ENCODE data around the gene APBA3.

APBA3 gene

DNA sequence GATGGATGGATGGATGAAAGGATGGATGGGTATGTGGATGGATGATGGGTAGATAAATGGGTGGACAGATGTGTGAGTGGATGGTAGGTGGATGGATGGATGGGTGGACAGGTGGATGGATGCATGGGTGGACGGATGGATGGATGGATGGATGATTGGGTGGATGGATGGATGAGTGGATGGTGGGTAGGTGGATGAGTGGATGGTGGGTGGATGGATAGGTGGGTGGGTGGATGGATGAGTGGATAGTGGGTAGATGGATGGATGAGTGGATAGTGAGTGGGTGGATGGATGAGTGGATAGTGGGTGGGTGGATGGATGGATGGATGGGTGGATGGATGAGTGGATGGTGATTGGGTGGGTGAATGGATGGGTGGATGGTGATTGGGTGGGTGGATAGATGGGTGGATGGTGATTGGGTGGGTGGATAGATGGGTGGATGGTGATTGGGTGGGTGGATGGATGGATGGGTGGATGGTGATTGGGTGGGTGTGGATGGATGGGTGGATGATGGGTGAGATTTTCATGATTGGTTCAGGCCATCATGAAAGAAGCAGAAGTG, 15.1 kb upstream of the APBA3 start:
- Histone ChIP-seq H3K79me1 (ENCODE audit: low read length) (no peaks in the 10 kb centered on the region), H3K79me2 (ENCODE audit: control insufficient read depth, insufficient read depth, low read length) (no peaks in the 10 kb centered on the region), H2BK120ac (ENCODE audit: low read depth, low read length) (no peak overlapping the region), H3K36me3 (ENCODE audit: control insufficient read depth, insufficient read depth, low read length) (no peaks in the 10 kb centered on the region), H3K27me3 (ENCODE audit: insufficient read depth, low read length, poor library complexity) (no peaks in the 10 kb centered on the region), H4K5ac (ENCODE audit: low read length) (no peak overlapping the region), H4K8ac (ENCODE audit: low read depth, low read length) (no peak overlapping the region), H3K4ac (ENCODE audit: low read depth, low read length) (no peak overlapping the region), H3K18ac (ENCODE audit: low read length) (no peak overlapping the region), H3K27ac (ENCODE audit: low read depth, low read length) (no peak overlapping the region), H3K4me3 (ENCODE audit: low read length) (no peak overlapping the region), H3K56ac (ENCODE audit: low read length) (no peak overlapping the region), H3K4me1 (ENCODE audit: control insufficient read depth, low read depth, low read length) (no peaks in the 10 kb centered on the region), H2BK5ac (ENCODE audit: low read length) (no peak overlapping the region), H3K23ac (ENCODE audit: low read length) (no peak overlapping the region), H3K9ac (ENCODE audit: low read length) (no peak overlapping the region), H2AK5ac (ENCODE audit: low read length) (no peak overlapping the region), H3K4me2 (ENCODE audit: low read length) (no peak overlapping the region), H2BK15ac (replicated peaks; ENCODE audit: low read depth) (no peak overlapping the region)
- no peak for DNase-seq
- no CpG with 5 or more reads among the region's 1 CpG for WGBS (ENCODE audit: extremely low coverage, insufficient coverage, low lambda C conversion rate)

DNA sequence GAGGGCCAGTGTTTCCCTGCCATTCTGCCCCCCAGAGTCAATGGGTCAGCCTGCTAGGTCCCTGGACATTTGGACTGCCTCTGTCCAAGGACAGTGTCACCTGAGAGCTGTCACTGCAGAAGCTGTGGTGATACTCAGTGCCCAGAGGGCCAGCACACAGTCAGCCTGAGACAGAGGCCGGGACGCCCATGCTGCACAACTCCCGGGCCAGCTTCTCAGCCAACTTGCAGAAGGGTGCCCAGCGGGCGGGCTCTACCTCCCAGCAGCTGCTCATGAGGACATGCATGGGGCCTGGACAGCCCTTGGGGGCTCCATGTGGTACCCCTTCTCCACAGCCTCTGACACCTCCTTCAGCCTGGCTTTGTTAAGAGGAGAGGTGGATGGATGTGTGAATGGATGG, 14.3 kb upstream of the APBA3 start:
- no peak overlapping the region for H2BK15ac ChIP-seq (replicated peaks; ENCODE audit: low read depth)

DNA sequence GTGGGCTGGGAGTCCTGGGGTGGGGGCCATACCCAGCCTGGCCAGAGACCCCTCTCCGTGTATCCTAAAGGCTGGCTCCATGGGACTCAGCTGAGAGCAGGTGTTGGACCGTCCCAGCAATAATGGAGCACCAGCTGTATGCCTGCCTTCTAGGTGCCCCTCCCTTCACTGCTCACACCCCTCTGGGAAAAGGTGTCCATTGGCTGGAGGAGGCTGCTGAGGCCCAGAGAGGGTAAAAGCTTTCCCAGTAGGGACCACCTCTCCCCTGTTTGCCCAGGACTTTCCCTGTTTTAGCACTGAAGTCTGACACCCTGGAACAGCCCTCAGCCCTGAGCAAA, 13.9 kb upstream of the APBA3 start:
- no peak overlapping the region for H4K5ac ChIP-seq (ENCODE audit: low read length)
- H3K9ac ChIP-seq (ENCODE audit: low read length), result no peak overlapping the region
- H3K4me1 ChIP-seq (ENCODE audit: control insufficient read depth, low read depth, low read length), result no peaks in the 10 kb centered on the region
- no peak overlapping the region for H3K27ac ChIP-seq (ENCODE audit: low read depth, low read length)
- H3K36me3 ChIP-seq (ENCODE audit: control insufficient read depth, insufficient read depth, low read length), result no peaks in the 10 kb centered on the region
- H3K79me1 ChIP-seq (ENCODE audit: low read length), result no peaks in the 10 kb centered on the region
- H2AK5ac ChIP-seq (ENCODE audit: low read length), result no peak overlapping the region
- H3K56ac ChIP-seq (ENCODE audit: low read length), result no peak overlapping the region
- no CpG with 5 or more reads among the region's 2 CpGs for WGBS (ENCODE audit: extremely low coverage, insufficient coverage, low lambda C conversion rate)
- no peak overlapping the region for H3K4me3 ChIP-seq (ENCODE audit: low read length)
- no peak overlapping the region for H3K18ac ChIP-seq (ENCODE audit: low read length)
- no peak overlapping the region for H2BK120ac ChIP-seq (ENCODE audit: low read depth, low read length)
- H2BK15ac ChIP-seq (replicated peaks; ENCODE audit: low read depth), result no peak overlapping the region
- no peaks in the 10 kb centered on the region for H3K27me3 ChIP-seq (ENCODE audit: insufficient read depth, low read length, poor library complexity)
- no peak overlapping the region for H4K8ac ChIP-seq (ENCODE audit: low read depth, low read length)
- no peak overlapping the region for H3K4ac ChIP-seq (ENCODE audit: low read depth, low read length)
- no peak overlapping the region for H3K23ac ChIP-seq (ENCODE audit: low read length)
- no peak overlapping the region for H2BK5ac ChIP-seq (ENCODE audit: low read length)
- H3K4me2 ChIP-seq (ENCODE audit: low read length), result no peak overlapping the region
- DNase-seq, result no peak
- H3K79me2 ChIP-seq (ENCODE audit: control insufficient read depth, insufficient read depth, low read length), result no peaks in the 10 kb centered on the region

More for the DNA sequence above, 14.3 kb upstream of the APBA3 start:
- Histone ChIP-seq H3K27ac (ENCODE audit: low read depth, low read length) (no peak overlapping the region), H2AK5ac (ENCODE audit: low read length) (no peak overlapping the region), H4K8ac (ENCODE audit: low read depth, low read length) (no peak overlapping the region), H3K4me1 (ENCODE audit: control insufficient read depth, low read depth, low read length) (no peaks in the 10 kb centered on the region), H3K9ac (ENCODE audit: low read length) (no peak overlapping the region), H3K27me3 (ENCODE audit: insufficient read depth, low read length, poor library complexity) (no peaks in the 10 kb centered on the region), H3K36me3 (ENCODE audit: control insufficient read depth, insufficient read depth, low read length) (no peaks in the 10 kb centered on the region), H2BK120ac (ENCODE audit: low read depth, low read length) (no peak overlapping the region), H4K5ac (ENCODE audit: low read length) (no peak overlapping the region), H3K4ac (ENCODE audit: low read depth, low read length) (no peak overlapping the region), H3K18ac (ENCODE audit: low read length) (no peak overlapping the region), H3K23ac (ENCODE audit: low read length) (no peak overlapping the region), H3K79me1 (ENCODE audit: low read length) (no peaks in the 10 kb centered on the region), H3K4me2 (ENCODE audit: low read length) (no peak overlapping the region), H3K79me2 (ENCODE audit: control insufficient read depth, insufficient read depth, low read length) (no peaks in the 10 kb centered on the region), H3K4me3 (ENCODE audit: low read length) (no peak overlapping the region), H3K56ac (ENCODE audit: low read length) (no peak overlapping the region), H2BK5ac (ENCODE audit: low read length) (no peak overlapping the region)
- no CpG with 5 or more reads among the region's 5 CpGs for WGBS (ENCODE audit: extremely low coverage, insufficient coverage, low lambda C conversion rate)
- no peak for DNase-seq

DNA sequence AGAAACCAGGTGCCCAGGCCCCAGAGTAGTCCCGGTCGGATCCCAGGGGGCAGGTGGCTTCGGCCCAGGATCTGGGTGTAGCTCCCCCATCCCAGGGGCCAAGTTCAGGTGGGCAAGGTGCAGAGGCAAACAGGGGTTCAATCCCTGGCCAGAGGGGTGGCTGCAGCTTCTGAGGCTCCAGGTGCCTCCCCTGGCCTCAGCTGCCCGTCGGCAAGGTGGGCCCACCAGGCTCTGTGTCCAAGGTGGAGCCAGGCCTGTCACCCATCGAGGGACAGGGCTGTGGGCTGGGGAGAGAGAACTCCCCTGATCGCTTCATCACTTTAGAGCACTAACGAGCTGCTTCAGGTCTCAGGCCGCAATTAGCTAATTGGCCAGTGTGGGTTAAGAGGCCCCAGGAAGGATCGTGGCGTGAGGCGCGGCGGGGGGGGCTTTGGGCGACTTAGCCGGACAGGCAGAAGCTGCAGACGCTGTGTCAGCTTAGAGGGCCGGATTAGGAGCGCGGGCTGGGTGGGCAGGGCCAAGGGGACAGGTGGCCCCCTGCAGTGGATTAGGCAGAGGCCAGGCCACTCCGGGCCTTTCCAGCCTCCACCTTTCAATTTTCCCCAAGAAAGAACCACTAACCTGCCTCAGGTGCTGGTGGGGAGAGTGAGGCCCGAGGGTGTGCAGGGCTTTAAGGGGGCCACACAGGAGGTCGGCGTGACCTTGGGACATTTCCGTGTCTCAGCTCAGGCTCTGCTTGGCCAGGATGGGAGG, 13.3 kb upstream of the APBA3 start:
- Histone ChIP-seq H3K27me3 (ENCODE audit: insufficient read depth, low read length, poor library complexity) (no peaks in the 10 kb centered on the region), H3K18ac (ENCODE audit: low read length) (no peak overlapping the region), H3K9ac (ENCODE audit: low read length) (no peak overlapping the region), H4K8ac (ENCODE audit: low read depth, low read length) (no peak overlapping the region), H2AK5ac (ENCODE audit: low read length) (no peak overlapping the region), H3K4me2 (ENCODE audit: low read length) (no peak overlapping the region), H2BK120ac (ENCODE audit: low read depth, low read length) (no peak overlapping the region), H2BK15ac (replicated peaks; ENCODE audit: low read depth) (no peak overlapping the region), H4K5ac (ENCODE audit: low read length) (no peak overlapping the region), H3K36me3 (ENCODE audit: control insufficient read depth, insufficient read depth, low read length) (no peaks in the 10 kb centered on the region), H3K79me1 (ENCODE audit: low read length) (no peaks in the 10 kb centered on the region), H3K4ac (ENCODE audit: low read depth, low read length) (no peak overlapping the region), H3K23ac (ENCODE audit: low read length) (no peak overlapping the region), H3K4me1 (ENCODE audit: control insufficient read depth, low read depth, low read length) (no peaks in the 10 kb centered on the region), H3K79me2 (ENCODE audit: control insufficient read depth, insufficient read depth, low read length) (no peaks in the 10 kb centered on the region), H3K56ac (ENCODE audit: low read length) (no peak overlapping the region), H3K27ac (ENCODE audit: low read depth, low read length) (no peak overlapping the region), H3K4me3 (ENCODE audit: low read length) (no peak overlapping the region), H2BK5ac (ENCODE audit: low read length) (no peak overlapping the region)
- no CpG with 5 or more reads among the region's 25 CpGs for WGBS (ENCODE audit: extremely low coverage, insufficient coverage, low lambda C conversion rate)
- no peak for DNase-seq

DNA sequence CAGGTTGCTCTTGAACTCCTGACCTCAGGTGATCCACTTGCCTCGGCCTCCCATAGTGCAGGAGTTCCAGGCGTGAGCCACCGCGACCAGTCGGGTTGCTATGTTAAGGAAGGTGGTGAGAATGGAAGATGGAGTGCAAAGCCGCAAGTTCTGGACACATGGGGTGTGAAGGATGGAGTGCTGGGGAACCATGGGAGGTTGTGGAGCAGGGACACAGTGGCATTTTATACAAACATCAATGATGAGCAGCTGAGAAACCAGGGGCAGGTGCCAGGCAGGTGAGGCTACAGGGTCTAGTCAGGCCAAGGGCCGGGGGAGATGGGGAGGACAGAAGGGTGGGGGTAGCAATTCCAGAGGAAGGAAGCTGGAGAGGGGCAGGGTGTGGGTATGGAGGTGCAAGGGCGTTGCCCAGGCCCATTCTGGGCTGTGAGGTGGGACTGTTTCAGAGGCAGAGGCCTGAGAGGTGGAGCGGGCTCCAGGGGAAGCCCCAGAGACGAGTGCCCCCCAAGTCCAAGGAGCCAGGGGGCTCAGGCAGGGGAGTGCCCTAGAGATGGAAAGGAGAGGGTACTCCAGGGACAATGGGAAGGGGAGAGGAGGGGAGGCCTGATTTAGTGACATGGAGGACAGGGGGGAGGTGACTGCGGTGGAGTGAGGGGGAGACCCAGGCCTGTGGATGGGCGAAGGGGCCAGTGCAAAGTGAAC, 12.5 kb upstream of the APBA3 start:
- no peaks in the 10 kb centered on the region for H3K79me1 ChIP-seq (ENCODE audit: low read length)
- no peak overlapping the region for H3K4me2 ChIP-seq (ENCODE audit: low read length)
- no peaks in the 10 kb centered on the region for H3K27me3 ChIP-seq (ENCODE audit: insufficient read depth, low read length, poor library complexity)
- H4K8ac ChIP-seq (ENCODE audit: low read depth, low read length), result no peak overlapping the region
- H2AK5ac ChIP-seq (ENCODE audit: low read length), result no peak overlapping the region
- no peaks in the 10 kb centered on the region for H3K4me1 ChIP-seq (ENCODE audit: control insufficient read depth, low read depth, low read length)
- DNase-seq, result no peak
- no peak overlapping the region for H3K4ac ChIP-seq (ENCODE audit: low read depth, low read length)
- H2BK15ac ChIP-seq (replicated peaks; ENCODE audit: low read depth), result no peak overlapping the region
- no peaks in the 10 kb centered on the region for H3K79me2 ChIP-seq (ENCODE audit: control insufficient read depth, insufficient read depth, low read length)
- WGBS (ENCODE audit: extremely low coverage, insufficient coverage, low lambda C conversion rate), result no CpG with 5 or more reads among the region's 12 CpGs
- no peak overlapping the region for H3K27ac ChIP-seq (ENCODE audit: low read depth, low read length)
- no peak overlapping the region for H3K9ac ChIP-seq (ENCODE audit: low read length)
- no peak overlapping the region for H3K18ac ChIP-seq (ENCODE audit: low read length)
- no peak overlapping the region for H4K5ac ChIP-seq (ENCODE audit: low read length)
- no peaks in the 10 kb centered on the region for H3K36me3 ChIP-seq (ENCODE audit: control insufficient read depth, insufficient read depth, low read length)
- H3K4me3 ChIP-seq (ENCODE audit: low read length), result no peak overlapping the region
- H2BK120ac ChIP-seq (ENCODE audit: low read depth, low read length), result no peak overlapping the region
- H3K56ac ChIP-seq (ENCODE audit: low read length), result no peak overlapping the region
- H3K23ac ChIP-seq (ENCODE audit: low read length), result no peak overlapping the region
- H2BK5ac ChIP-seq (ENCODE audit: low read length), result no peak overlapping the region

Measured in mesendoderm (in vitro differentiated cells).